ENCODE measurements around the gene SMOC2. TPM values are rescaled to one million over a fixed set of nuclear protein-coding genes. Genes with fewer than 3 reads are reported as not detected.

SMOC2 gene
- total and polyA plus RNA-seq, 2 donors, result 5.4 to 6.5 TPM

- no peaks in the 10 kb centered on the region for H3K9me3 ChIP-seq (ENCODE audit: control insufficient read depth in 2 of 2, insufficient read depth in 1 of 2, low read length in 1 of 2)
- DNase-seq (ENCODE audit: low read depth in 6 of 9, low spot score in 9 of 9), result no peak
- H3K4me1 ChIP-seq (ENCODE audit: control insufficient read depth in 2 of 2, insufficient read depth in 2 of 2, low read length in 2 of 2), result no peaks in the 10 kb centered on the region
- 91% methylated on average over 11 of the region's 11 CpGs for WGBS
- no peak overlapping the region for H3K4me3 ChIP-seq (ENCODE audit: low read length in 2 of 2)
- H3K27me3 ChIP-seq (ENCODE audit: control insufficient read depth in 2 of 2, insufficient read depth in 1 of 2, low read length in 1 of 2), result peaks cover 2 to 6% of the 10 kb centered on the region in 2 donors
- H3K36me3 ChIP-seq (ENCODE audit: control insufficient read depth in 2 of 2, insufficient read depth in 2 of 2, low read length in 1 of 2), result no peaks in the 10 kb centered on the region
- no peak overlapping the region for H3K27ac ChIP-seq (ENCODE audit: low read depth in 1 of 2, low read length in 1 of 2)
These were observed 7.4 kb downstream of the SMOC2 start for GRCh38 chr6:168448243-168448855.

GRCh38 chr6:168450917-168451316 lies 9.9 kb downstream of the SMOC2 start:
- WGBS, result 59% methylated on average over 7 of the region's 7 CpGs
- Histone ChIP-seq H3K4me3 (ENCODE audit: low read length in 2 of 2) (no peak overlapping the region), H3K36me3 (ENCODE audit: control insufficient read depth in 2 of 2, insufficient read depth in 2 of 2, low read length in 1 of 2) (no peaks in the 10 kb centered on the region), H3K27me3 (ENCODE audit: control insufficient read depth in 2 of 2, insufficient read depth in 1 of 2, low read length in 1 of 2) (no peaks in the 10 kb centered on the region), H3K27ac (ENCODE audit: low read depth in 1 of 2, low read length in 1 of 2) (no peak overlapping the region), H3K9me3 (ENCODE audit: control insufficient read depth in 2 of 2, insufficient read depth in 1 of 2, low read length in 1 of 2) (no peaks in the 10 kb centered on the region), H3K4me1 (ENCODE audit: control insufficient read depth in 2 of 2, insufficient read depth in 2 of 2, low read length in 2 of 2) (no peaks in the 10 kb centered on the region)
- no peak for DNase-seq (ENCODE audit: low read depth in 6 of 9, low spot score in 9 of 9)

GRCh38 chr6:168451805-168452517 lies 11.0 kb downstream of the SMOC2 start:
- DNase-seq (ENCODE audit: low read depth in 6 of 9, low spot score in 9 of 9), result peak in 1 of 9 donors; percentile 16
- WGBS, result 69% methylated on average over 5 of the region's 5 CpGs
- Histone ChIP-seq H3K27me3 (ENCODE audit: control insufficient read depth in 2 of 2, insufficient read depth in 1 of 2, low read length in 1 of 2) (no peaks in the 10 kb centered on the region), H3K36me3 (ENCODE audit: control insufficient read depth in 2 of 2, insufficient read depth in 2 of 2, low read length in 1 of 2) (no peaks in the 10 kb centered on the region), H3K4me1 (ENCODE audit: control insufficient read depth in 2 of 2, insufficient read depth in 2 of 2, low read length in 2 of 2) (no peaks in the 10 kb centered on the region), H3K27ac (ENCODE audit: low read depth in 1 of 2, low read length in 1 of 2) (no peak overlapping the region), H3K9me3 (ENCODE audit: control insufficient read depth in 2 of 2, insufficient read depth in 1 of 2, low read length in 1 of 2) (no peaks in the 10 kb centered on the region), H3K4me3 (ENCODE audit: low read length in 2 of 2) (no peak overlapping the region)

GRCh38 chr6:168452685-168453377 lies 11.8 kb downstream of the SMOC2 start:
- Histone ChIP-seq H3K27ac (ENCODE audit: low read depth in 1 of 2, low read length in 1 of 2) (no peak overlapping the region), H3K9me3 (ENCODE audit: control insufficient read depth in 2 of 2, insufficient read depth in 1 of 2, low read length in 1 of 2) (no peaks in the 10 kb centered on the region), H3K4me3 (ENCODE audit: low read length in 2 of 2) (no peak overlapping the region), H3K27me3 (ENCODE audit: control insufficient read depth in 2 of 2, insufficient read depth in 1 of 2, low read length in 1 of 2) (no peaks in the 10 kb centered on the region), H3K4me1 (ENCODE audit: control insufficient read depth in 2 of 2, insufficient read depth in 2 of 2, low read length in 2 of 2) (no peaks in the 10 kb centered on the region), H3K36me3 (ENCODE audit: control insufficient read depth in 2 of 2, insufficient read depth in 2 of 2, low read length in 1 of 2) (no peaks in the 10 kb centered on the region)
- 77% methylated on average over 18 of the region's 18 CpGs for WGBS
- DNase-seq (ENCODE audit: low read depth in 6 of 9, low spot score in 9 of 9), result no peak

GRCh38 chr6:168455847-168456530 lies 15.0 kb downstream of the SMOC2 start:
- no peaks in the 10 kb centered on the region for H3K9me3 ChIP-seq (ENCODE audit: control insufficient read depth in 2 of 2, insufficient read depth in 1 of 2, low read length in 1 of 2)
- H3K4me3 ChIP-seq (ENCODE audit: low read length in 2 of 2), result no peak overlapping the region
- H3K36me3 ChIP-seq (ENCODE audit: control insufficient read depth in 2 of 2, insufficient read depth in 2 of 2, low read length in 1 of 2), result no peaks in the 10 kb centered on the region
- H3K27ac ChIP-seq (ENCODE audit: low read depth in 1 of 2, low read length in 1 of 2), result no peak overlapping the region
- WGBS, result 92% methylated on average over 32 of the region's 32 CpGs
- no peaks in the 10 kb centered on the region for H3K27me3 ChIP-seq (ENCODE audit: control insufficient read depth in 2 of 2, insufficient read depth in 1 of 2, low read length in 1 of 2)
- H3K4me1 ChIP-seq (ENCODE audit: control insufficient read depth in 2 of 2, insufficient read depth in 2 of 2, low read length in 2 of 2), result no peaks in the 10 kb centered on the region
- DNase-seq (ENCODE audit: low read depth in 6 of 9, low spot score in 9 of 9), result no peak

- Histone ChIP-seq H3K4me1 (ENCODE audit: control insufficient read depth in 2 of 2, insufficient read depth in 2 of 2, low read length in 2 of 2) (no peaks in the 10 kb centered on the region), H3K9me3 (ENCODE audit: control insufficient read depth in 2 of 2, insufficient read depth in 1 of 2, low read length in 1 of 2) (no peaks in the 10 kb centered on the region), H3K27ac (ENCODE audit: low read depth in 1 of 2, low read length in 1 of 2) (no peak overlapping the region), H3K36me3 (ENCODE audit: control insufficient read depth in 2 of 2, insufficient read depth in 2 of 2, low read length in 1 of 2) (no peaks in the 10 kb centered on the region), H3K4me3 (ENCODE audit: low read length in 2 of 2) (no peak overlapping the region), H3K27me3 (ENCODE audit: control insufficient read depth in 2 of 2, insufficient read depth in 1 of 2, low read length in 1 of 2) (no peaks in the 10 kb centered on the region)
- DNase-seq (ENCODE audit: low read depth in 6 of 9, low spot score in 9 of 9), result no peak
- WGBS, result 93% methylated on average over 31 of the region's 31 CpGs
These were observed 16.1 kb downstream of the SMOC2 start for GRCh38 chr6:168456907-168457652.

GRCh38 chr6:168457653-168457934 lies 16.6 kb downstream of the SMOC2 start:
- H3K4me3 ChIP-seq (ENCODE audit: low read length in 2 of 2), result no peak overlapping the region
- no peaks in the 10 kb centered on the region for H3K4me1 ChIP-seq (ENCODE audit: control insufficient read depth in 2 of 2, insufficient read depth in 2 of 2, low read length in 2 of 2)
- no peaks in the 10 kb centered on the region for H3K27me3 ChIP-seq (ENCODE audit: control insufficient read depth in 2 of 2, insufficient read depth in 1 of 2, low read length in 1 of 2)
- 83% methylated on average over 7 of the region's 7 CpGs for WGBS
- no peak for DNase-seq (ENCODE audit: low read depth in 6 of 9, low spot score in 9 of 9)
- no peak overlapping the region for H3K27ac ChIP-seq (ENCODE audit: low read depth in 1 of 2, low read length in 1 of 2)
- no peaks in the 10 kb centered on the region for H3K9me3 ChIP-seq (ENCODE audit: control insufficient read depth in 2 of 2, insufficient read depth in 1 of 2, low read length in 1 of 2)
- no peaks in the 10 kb centered on the region for H3K36me3 ChIP-seq (ENCODE audit: control insufficient read depth in 2 of 2, insufficient read depth in 2 of 2, low read length in 1 of 2)

- Histone ChIP-seq H3K27ac (ENCODE audit: low read depth in 1 of 2, low read length in 1 of 2) (no peak overlapping the region), H3K4me1 (ENCODE audit: control insufficient read depth in 2 of 2, insufficient read depth in 2 of 2, low read length in 2 of 2) (no peaks in the 10 kb centered on the region), H3K9me3 (ENCODE audit: control insufficient read depth in 2 of 2, insufficient read depth in 1 of 2, low read length in 1 of 2) (no peaks in the 10 kb centered on the region), H3K36me3 (ENCODE audit: control insufficient read depth in 2 of 2, insufficient read depth in 2 of 2, low read length in 1 of 2) (no peaks in the 10 kb centered on the region), H3K27me3 (ENCODE audit: control insufficient read depth in 2 of 2, insufficient read depth in 1 of 2, low read length in 1 of 2) (no peaks in the 10 kb centered on the region), H3K4me3 (ENCODE audit: low read length in 2 of 2) (no peak overlapping the region)
- no peak for DNase-seq (ENCODE audit: low read depth in 6 of 9, low spot score in 9 of 9)
- WGBS, result 91% methylated on average over 12 of the region's 12 CpGs
These were observed 17.1 kb downstream of the SMOC2 start for GRCh38 chr6:168458101-168458500.

All from thymus (tissue), 11 donors.